Gastrocnemius medialis (tissue), 4 donors: ENCODE measurements around the gene COA1.

Source experiments
- POLR2A ChIP-seq, 2 donors: fragments of 450-650 bp; IDR thresholded peaks; one replicate each; pipeline ENCODE4 v1.6.1; 2017; ENCODE audit warnings: antibody characterized with exemption in 2 of 2, mild to moderate bottlenecking in 2 of 2, moderate library complexity in 2 of 2
- TF ChIP-seq, protein P1 (sequence below), 5 experiments: fragments of 450-650 bp in 3 of 5; fragments of 200-600 bp in 2 of 5; sonication (generic) in 2 of 5; IDR thresholded peaks in 4 of 5; conservative IDR thresholded peaks in 1 of 5; 1 replicate in 4 of 5; 2 replicates in 1 of 5; pipeline ENCODE4 v1.5.1; 2016 to 2019; ENCODE audit warnings: antibody characterized with exemption in 5 of 5, mild to moderate bottlenecking in 3 of 5, moderate library complexity in 3 of 5

GRCh38 chr7:43666938-43667337 is 62.4 kb downstream of the COA1 start:
- TF ChIP-seq, protein P1, sequence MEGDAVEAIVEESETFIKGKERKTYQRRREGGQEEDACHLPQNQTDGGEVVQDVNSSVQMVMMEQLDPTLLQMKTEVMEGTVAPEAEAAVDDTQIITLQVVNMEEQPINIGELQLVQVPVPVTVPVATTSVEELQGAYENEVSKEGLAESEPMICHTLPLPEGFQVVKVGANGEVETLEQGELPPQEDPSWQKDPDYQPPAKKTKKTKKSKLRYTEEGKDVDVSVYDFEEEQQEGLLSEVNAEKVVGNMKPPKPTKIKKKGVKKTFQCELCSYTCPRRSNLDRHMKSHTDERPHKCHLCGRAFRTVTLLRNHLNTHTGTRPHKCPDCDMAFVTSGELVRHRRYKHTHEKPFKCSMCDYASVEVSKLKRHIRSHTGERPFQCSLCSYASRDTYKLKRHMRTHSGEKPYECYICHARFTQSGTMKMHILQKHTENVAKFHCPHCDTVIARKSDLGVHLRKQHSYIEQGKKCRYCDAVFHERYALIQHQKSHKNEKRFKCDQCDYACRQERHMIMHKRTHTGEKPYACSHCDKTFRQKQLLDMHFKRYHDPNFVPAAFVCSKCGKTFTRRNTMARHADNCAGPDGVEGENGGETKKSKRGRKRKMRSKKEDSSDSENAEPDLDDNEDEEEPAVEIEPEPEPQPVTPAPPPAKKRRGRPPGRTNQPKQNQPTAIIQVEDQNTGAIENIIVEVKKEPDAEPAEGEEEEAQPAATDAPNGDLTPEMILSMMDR (IDR thresholded peaks at IDR 0.05 in 4 of 5, conservative IDR thresholded peaks at IDR 0.05 in 1 of 5), result no peak
- TF ChIP-seq POLR2A (IDR thresholded peaks at IDR 0.05), result no peak
